Liver (tissue), 9 donors: ENCODE measurements around the gene PAWR. TPM values are rescaled to one million over a fixed set of nuclear protein-coding genes. Genes with fewer than 3 reads are reported as not detected.

Experiments used
- DNase-seq: peaks from one replicate; pipeline ENCODE4 v3.0.0-alpha.2; 2017; ENCODE audit warnings: low spot score
- H3K27ac ChIP-seq, 2 donors: one replicate each; pipeline ENCODE4 v1.7.0; 2013; ENCODE audit warnings: inconsistent platforms in 2 of 2, low read length in 2 of 2, control low read depth in 1 of 2, low read depth in 1 of 2, mild to moderate bottlenecking in 1 of 2
- H3K27me3 ChIP-seq, 4 donors: one replicate each; pipeline versions ENCODE4 v1.6.1 to v1.7.0; 2013; ENCODE audit warnings: low read length in 3 of 4, inconsistent platforms in 1 of 4, mild to moderate bottlenecking in 1 of 4, moderate library complexity in 1 of 4; ENCODE audit not compliant: control insufficient read depth in 4 of 4, insufficient read depth in 4 of 4
- H3K36me3 ChIP-seq, 4 donors: one replicate each; pipeline versions ENCODE4 v1.6.1 to v1.7.0; 2013; ENCODE audit warnings: low read length in 3 of 4, mild to moderate bottlenecking in 3 of 4, low read depth in 1 of 4, moderate library complexity in 1 of 4; ENCODE audit not compliant: control insufficient read depth in 4 of 4, insufficient read depth in 3 of 4
- H3K4me1 ChIP-seq, 4 donors: one replicate each; pipeline versions ENCODE4 v1.6.1 to v1.7.0; 2013; ENCODE audit warnings: low read length in 3 of 4, mild to moderate bottlenecking in 3 of 4, moderate library complexity in 1 of 4; ENCODE audit not compliant: control insufficient read depth in 4 of 4, insufficient read depth in 4 of 4
- H3K4me3 ChIP-seq, 3 donors: one replicate each; pipeline versions ENCODE4 v1.6.1 to v1.7.0; 2013; ENCODE audit warnings: low read length in 3 of 3, control low read depth in 1 of 3, low read depth in 1 of 3, mild to moderate bottlenecking in 1 of 3
- H3K9ac ChIP-seq, 2 donors: one replicate each; pipeline ENCODE4 v1.7.0; 2013; ENCODE audit warnings: low read length in 2 of 2, mild to moderate bottlenecking in 2 of 2, moderate library complexity in 2 of 2, control low read depth in 1 of 2, low read depth in 1 of 2
- H3K9me3 ChIP-seq, 4 donors: one replicate each; pipeline versions ENCODE4 v1.6.1 to v1.7.0; 2013; ENCODE audit warnings: low read length in 3 of 4; ENCODE audit not compliant: control insufficient read depth in 4 of 4
- ATF3 ChIP-seq: IDR thresholded peaks from 2 replicates; pipeline ENCODE4 v1.6.1; 2016; ENCODE audit warnings: antibody characterized with exemption
- CTCF ChIP-seq: fragments of 150-350 bp; IDR thresholded peaks from 2 replicates; pipeline ENCODE4 v1.5.1; 2017; ENCODE audit warnings: improper control_type of control experiment, low read depth, low read length; ENCODE audit not compliant: missing input control
- EGR1 ChIP-seq, 2 donors: IDR thresholded peaks; 2 replicates each; pipeline ENCODE4 v1.6.1; 2016 to 2018; ENCODE audit warnings: antibody characterized with exemption in 2 of 2, low read depth in 2 of 2
- FOXA1 ChIP-seq: IDR thresholded peaks from 2 replicates; pipeline ENCODE4 v1.6.1; 2016; ENCODE audit warnings: antibody characterized with exemption
- GABPA ChIP-seq, 2 donors: IDR thresholded peaks in 1 of 2; conservative IDR thresholded peaks in 1 of 2; 2 replicates each; pipeline ENCODE4 v1.6.1; 2016; ENCODE audit warnings: antibody characterized with exemption in 2 of 2, mild to moderate bottlenecking in 1 of 2, moderate library complexity in 1 of 2
- HNF4A ChIP-seq, 2 donors: conservative IDR thresholded peaks; 2 replicates each; pipeline ENCODE4 v1.6.1; 2016; ENCODE audit warnings: antibody characterized with exemption in 2 of 2, mild to moderate bottlenecking in 2 of 2
- HNF4G ChIP-seq: IDR thresholded peaks from 2 replicates; pipeline ENCODE4 v1.6.1; 2016; ENCODE audit warnings: antibody characterized with exemption
- NR2F2 ChIP-seq: IDR thresholded peaks from 2 replicates; pipeline ENCODE4 v1.6.1; 2016; ENCODE audit warnings: antibody characterized with exemption
- RAD21 ChIP-seq, 2 donors: IDR thresholded peaks; 2 replicates each; pipeline ENCODE4 v1.6.1; 2016; ENCODE audit warnings: antibody characterized with exemption in 2 of 2, mild to moderate bottlenecking in 2 of 2
- RXRA ChIP-seq, 2 donors: IDR thresholded peaks; 2 replicates each; pipeline ENCODE4 v1.6.1; 2017 to 2018; ENCODE audit warnings: antibody characterized with exemption in 2 of 2, mild to moderate bottlenecking in 1 of 2
- TAF1 ChIP-seq: conservative IDR thresholded peaks from 2 replicates; pipeline ENCODE4 v1.6.1; 2016; ENCODE audit warnings: antibody characterized with exemption, mild to moderate bottlenecking
- YY1 ChIP-seq: IDR thresholded peaks from 2 replicates; pipeline ENCODE4 v1.6.1; 2016; ENCODE audit warnings: antibody characterized with exemption, mild to moderate bottlenecking
- WGBS: extraction: QIAGEN DNeasy Blood & Tissue Kit; methylation state at CpG from one replicate; pipeline ENCODE4 v1.1.7; 2013; 5-methylcytosine and 5-hydroxymethylcytosine counted together
- polyA plus RNA-seq, 2 donors: library from polyadenylated mRNA; stranded (reverse) in 1 of 2; unstranded in 1 of 2; fragments of 200-250 nt in 1 of 2; fragments of >200 nt in 1 of 2; fragmentation: Nextera tagmentation in 1 of 2; extraction: Ambion mirVana in 1 of 2; gene quantifications; one replicate each; pipeline versions ENCODE4 v1.2.1 to v1.2.3, GENCODE V29; 2013 to 2015
- total RNA-seq, 2 donors: library from RNA; depleted of rRNA; stranded (reverse); fragments of >200 nt; gene quantifications; one replicate each; pipeline ENCODE4 v1.2.3, GENCODE V29; 2014
- TF ChIP-seq, protein P1 (sequence below): IDR thresholded peaks from 2 replicates; pipeline ENCODE4 v1.6.1; 2016; ENCODE audit warnings: antibody characterized with exemption
- TF ChIP-seq, protein P2 (sequence below): IDR thresholded peaks from 2 replicates; pipeline ENCODE4 v1.6.1; 2016; ENCODE audit warnings: antibody characterized with exemption
- TF ChIP-seq, protein P3 (sequence below): IDR thresholded peaks from 2 replicates; pipeline ENCODE4 v1.6.1; 2016; ENCODE audit warnings: antibody characterized with exemption, mild to moderate bottlenecking
- donor health status: healthy.
- donor health status: healthy.
- donor health status: healthy.
- donor health status: healthy.
- donor health status: healthy.

The PAWR gene
- total and polyA plus RNA-seq, 4 donors, result 6.1 to 24.1 (median 9.9) TPM

DNA sequence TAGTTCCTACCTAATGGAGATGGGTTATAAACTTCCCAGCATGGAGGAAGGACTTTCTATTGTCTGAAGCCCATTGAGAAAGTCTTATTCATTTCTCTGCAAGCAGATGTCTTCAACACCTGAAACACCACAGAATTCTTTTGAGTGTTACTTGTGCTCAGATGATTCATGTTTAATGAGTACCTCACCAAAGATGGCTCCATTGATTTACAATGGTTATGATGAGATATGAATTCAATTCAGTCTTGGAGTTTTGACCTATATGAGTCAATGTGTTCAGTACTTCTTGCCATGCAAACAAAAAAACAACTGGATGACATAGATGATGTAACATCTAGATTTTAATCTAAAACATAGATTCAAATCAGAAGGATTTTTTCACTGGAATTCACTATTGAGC is 15.4 kb upstream of the PAWR start:
- no peaks in the 10 kb centered on the region for H3K9me3 ChIP-seq

GRCh38 chr12:79698966-79699365 is 8.2 kb upstream of the PAWR start:
- no peaks in the 10 kb centered on the region for H3K36me3 ChIP-seq
- H3K27me3 ChIP-seq, result no peaks in the 10 kb centered on the region
- no peaks in the 10 kb centered on the region for H3K4me1 ChIP-seq
- DNase-seq, result no peak
- H3K4me3 ChIP-seq, result no peak overlapping the region
- 96% methylated on average over 3 of the region's 3 CpGs for WGBS
- no peak overlapping the region for H3K9ac ChIP-seq
- H3K27ac ChIP-seq, result no peak overlapping the region
- H3K9me3 ChIP-seq, result no peaks in the 10 kb centered on the region
- TF ChIP-seq, protein P1, sequence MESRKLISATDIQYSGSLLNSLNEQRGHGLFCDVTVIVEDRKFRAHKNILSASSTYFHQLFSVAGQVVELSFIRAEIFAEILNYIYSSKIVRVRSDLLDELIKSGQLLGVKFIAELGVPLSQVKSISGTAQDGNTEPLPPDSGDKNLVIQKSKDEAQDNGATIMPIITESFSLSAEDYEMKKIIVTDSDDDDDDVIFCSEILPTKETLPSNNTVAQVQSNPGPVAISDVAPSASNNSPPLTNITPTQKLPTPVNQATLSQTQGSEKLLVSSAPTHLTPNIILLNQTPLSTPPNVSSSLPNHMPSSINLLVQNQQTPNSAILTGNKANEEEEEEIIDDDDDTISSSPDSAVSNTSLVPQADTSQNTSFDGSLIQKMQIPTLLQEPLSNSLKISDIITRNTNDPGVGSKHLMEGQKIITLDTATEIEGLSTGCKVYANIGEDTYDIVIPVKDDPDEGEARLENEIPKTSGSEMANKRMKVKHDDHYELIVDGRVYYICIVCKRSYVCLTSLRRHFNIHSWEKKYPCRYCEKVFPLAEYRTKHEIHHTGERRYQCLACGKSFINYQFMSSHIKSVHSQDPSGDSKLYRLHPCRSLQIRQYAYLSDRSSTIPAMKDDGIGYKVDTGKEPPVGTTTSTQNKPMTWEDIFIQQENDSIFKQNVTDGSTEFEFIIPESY, result no peak
- TF ChIP-seq FOXA1 (no peak), EGR1 (IDR thresholded peaks at IDR 0.05; ENCODE audit: low read depth in 2 of 2) (no peak), RAD21 (IDR thresholded peaks at IDR 0.05) (no peak)
- TF ChIP-seq, protein P2, sequence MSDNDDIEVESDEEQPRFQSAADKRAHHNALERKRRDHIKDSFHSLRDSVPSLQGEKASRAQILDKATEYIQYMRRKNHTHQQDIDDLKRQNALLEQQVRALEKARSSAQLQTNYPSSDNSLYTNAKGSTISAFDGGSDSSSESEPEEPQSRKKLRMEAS, result no peak

More for the DNA sequence above, 15.4 kb upstream of the PAWR start:
- H3K4me1 ChIP-seq, result no peaks in the 10 kb centered on the region
- no peak for DNase-seq
- H3K9ac ChIP-seq, result no peak overlapping the region
- no peak for TF ChIP-seq EGR1 (IDR thresholded peaks at IDR 0.05; ENCODE audit: low read depth in 2 of 2)
- TF ChIP-seq HNF4A (conservative IDR thresholded peaks at IDR 0.05), result no peak
- no peak for TF ChIP-seq HNF4G
- TF ChIP-seq RXRA (IDR thresholded peaks at IDR 0.05), result no peak
- TF ChIP-seq TAF1, result no peak
- TF ChIP-seq, protein P3, sequence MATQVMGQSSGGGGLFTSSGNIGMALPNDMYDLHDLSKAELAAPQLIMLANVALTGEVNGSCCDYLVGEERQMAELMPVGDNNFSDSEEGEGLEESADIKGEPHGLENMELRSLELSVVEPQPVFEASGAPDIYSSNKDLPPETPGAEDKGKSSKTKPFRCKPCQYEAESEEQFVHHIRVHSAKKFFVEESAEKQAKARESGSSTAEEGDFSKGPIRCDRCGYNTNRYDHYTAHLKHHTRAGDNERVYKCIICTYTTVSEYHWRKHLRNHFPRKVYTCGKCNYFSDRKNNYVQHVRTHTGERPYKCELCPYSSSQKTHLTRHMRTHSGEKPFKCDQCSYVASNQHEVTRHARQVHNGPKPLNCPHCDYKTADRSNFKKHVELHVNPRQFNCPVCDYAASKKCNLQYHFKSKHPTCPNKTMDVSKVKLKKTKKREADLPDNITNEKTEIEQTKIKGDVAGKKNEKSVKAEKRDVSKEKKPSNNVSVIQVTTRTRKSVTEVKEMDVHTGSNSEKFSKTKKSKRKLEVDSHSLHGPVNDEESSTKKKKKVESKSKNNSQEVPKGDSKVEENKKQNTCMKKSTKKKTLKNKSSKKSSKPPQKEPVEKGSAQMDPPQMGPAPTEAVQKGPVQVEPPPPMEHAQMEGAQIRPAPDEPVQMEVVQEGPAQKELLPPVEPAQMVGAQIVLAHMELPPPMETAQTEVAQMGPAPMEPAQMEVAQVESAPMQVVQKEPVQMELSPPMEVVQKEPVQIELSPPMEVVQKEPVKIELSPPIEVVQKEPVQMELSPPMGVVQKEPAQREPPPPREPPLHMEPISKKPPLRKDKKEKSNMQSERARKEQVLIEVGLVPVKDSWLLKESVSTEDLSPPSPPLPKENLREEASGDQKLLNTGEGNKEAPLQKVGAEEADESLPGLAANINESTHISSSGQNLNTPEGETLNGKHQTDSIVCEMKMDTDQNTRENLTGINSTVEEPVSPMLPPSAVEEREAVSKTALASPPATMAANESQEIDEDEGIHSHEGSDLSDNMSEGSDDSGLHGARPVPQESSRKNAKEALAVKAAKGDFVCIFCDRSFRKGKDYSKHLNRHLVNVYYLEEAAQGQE, result no peak
- TF ChIP-seq RAD21 (IDR thresholded peaks at IDR 0.05), result no peak
- TF ChIP-seq, protein P1, result no peak
- no peak for TF ChIP-seq CTCF
- no peak for TF ChIP-seq ATF3
- no peak for TF ChIP-seq NR2F2
- no peak for TF ChIP-seq GABPA (IDR thresholded peaks at IDR 0.05 in 1 of 2, conservative IDR thresholded peaks at IDR 0.05 in 1 of 2)
- TF ChIP-seq YY1, result no peak
- no peaks in the 10 kb centered on the region for H3K36me3 ChIP-seq
- H3K4me3 ChIP-seq, result no peak overlapping the region
- no peak overlapping the region for H3K27ac ChIP-seq
- H3K27me3 ChIP-seq, result no peaks in the 10 kb centered on the region
